Mammary epithelial cell (primary cell): ENCODE results near the gene DCTN2.

Experiments used
- EZH2 ChIP-seq: IDR thresholded peaks from 2 replicates; pipeline ENCODE4 v1.6.1; 2012; ENCODE audit warnings: low read length, inconsistent platforms, borderline replicate concordance
- TF ChIP-seq, protein P1 (sequence below), 2 donors: IDR thresholded peaks in 1 of 2; conservative IDR thresholded peaks in 1 of 2; 2 replicates each; pipeline ENCODE4 v1.5.1; 2011 to 2012; ENCODE audit warnings: inconsistent platforms in 2 of 2, low read length in 2 of 2, mild to moderate bottlenecking in 2 of 2, control low read depth in 1 of 2, low read depth in 1 of 2; ENCODE audit not compliant: insufficient read depth in 1 of 2; ENCODE audit errors: extremely low read depth in 1 of 2

DNA sequence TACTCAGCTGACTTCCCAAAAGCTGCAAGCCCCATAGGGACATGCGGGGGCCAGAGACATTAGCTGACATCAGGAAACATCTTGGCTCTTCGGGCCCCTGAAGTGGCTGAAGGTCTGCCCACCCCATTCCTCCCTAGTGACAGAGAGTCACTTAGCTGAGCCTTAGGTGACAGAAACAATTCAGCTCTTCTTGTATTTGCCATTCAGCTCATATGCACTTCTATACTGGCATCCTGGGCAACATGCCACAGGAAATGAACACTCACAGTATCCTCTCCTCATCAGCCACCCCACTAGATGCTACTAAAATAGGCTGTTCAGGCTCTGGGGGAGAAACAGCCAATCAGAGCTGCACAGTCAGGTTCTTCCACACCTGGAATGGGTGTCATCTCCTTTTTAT lies 3.4 kb downstream of the DCTN2 start:
- TF ChIP-seq, protein P1, sequence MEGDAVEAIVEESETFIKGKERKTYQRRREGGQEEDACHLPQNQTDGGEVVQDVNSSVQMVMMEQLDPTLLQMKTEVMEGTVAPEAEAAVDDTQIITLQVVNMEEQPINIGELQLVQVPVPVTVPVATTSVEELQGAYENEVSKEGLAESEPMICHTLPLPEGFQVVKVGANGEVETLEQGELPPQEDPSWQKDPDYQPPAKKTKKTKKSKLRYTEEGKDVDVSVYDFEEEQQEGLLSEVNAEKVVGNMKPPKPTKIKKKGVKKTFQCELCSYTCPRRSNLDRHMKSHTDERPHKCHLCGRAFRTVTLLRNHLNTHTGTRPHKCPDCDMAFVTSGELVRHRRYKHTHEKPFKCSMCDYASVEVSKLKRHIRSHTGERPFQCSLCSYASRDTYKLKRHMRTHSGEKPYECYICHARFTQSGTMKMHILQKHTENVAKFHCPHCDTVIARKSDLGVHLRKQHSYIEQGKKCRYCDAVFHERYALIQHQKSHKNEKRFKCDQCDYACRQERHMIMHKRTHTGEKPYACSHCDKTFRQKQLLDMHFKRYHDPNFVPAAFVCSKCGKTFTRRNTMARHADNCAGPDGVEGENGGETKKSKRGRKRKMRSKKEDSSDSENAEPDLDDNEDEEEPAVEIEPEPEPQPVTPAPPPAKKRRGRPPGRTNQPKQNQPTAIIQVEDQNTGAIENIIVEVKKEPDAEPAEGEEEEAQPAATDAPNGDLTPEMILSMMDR (conservative IDR thresholded peaks at IDR 0.05 in 1 of 2, IDR thresholded peaks at IDR 0.05 in 1 of 2; ENCODE audit: extremely low read depth in 1 of 2, insufficient read depth in 1 of 2, low read depth in 1 of 2, low read length in 2 of 2): no peak
- TF ChIP-seq EZH2: no peak
